Mammary epithelial cell (primary cell): ENCODE results near the gene BCL2L2.

Experiments used
- EZH2 ChIP-seq: IDR thresholded peaks from 2 replicates; pipeline ENCODE4 v1.6.1; 2012; ENCODE audit warnings: low read length, inconsistent platforms, borderline replicate concordance
- TF ChIP-seq, protein P1 (sequence below), 2 donors: IDR thresholded peaks in 1 of 2; conservative IDR thresholded peaks in 1 of 2; 2 replicates each; pipeline ENCODE4 v1.5.1; 2011 to 2012; ENCODE audit warnings: inconsistent platforms in 2 of 2, low read length in 2 of 2, mild to moderate bottlenecking in 2 of 2, control low read depth in 1 of 2, low read depth in 1 of 2; ENCODE audit not compliant: insufficient read depth in 1 of 2; ENCODE audit errors: extremely low read depth in 1 of 2

DNA sequence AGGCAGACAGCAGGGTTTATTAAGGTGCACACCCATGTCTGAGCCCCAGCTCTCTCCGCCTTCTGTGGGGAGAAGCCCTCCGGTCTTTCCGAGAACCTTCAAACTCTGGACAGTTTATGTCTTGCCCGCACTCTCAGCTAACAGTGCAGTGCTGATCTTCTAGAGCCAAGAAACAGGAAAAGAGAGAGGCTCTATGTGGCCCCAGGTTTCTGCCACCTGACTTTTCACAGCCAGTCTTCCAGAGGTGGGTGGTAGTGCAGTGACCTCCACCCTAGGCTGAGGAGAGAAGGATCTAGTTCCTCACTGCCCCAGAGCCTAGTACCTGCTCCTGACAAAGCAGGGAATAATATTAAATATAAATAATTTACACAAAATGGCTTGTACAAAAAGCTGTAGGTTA, 50.0 kb downstream of the BCL2L2 start:
- TF ChIP-seq, protein P1, sequence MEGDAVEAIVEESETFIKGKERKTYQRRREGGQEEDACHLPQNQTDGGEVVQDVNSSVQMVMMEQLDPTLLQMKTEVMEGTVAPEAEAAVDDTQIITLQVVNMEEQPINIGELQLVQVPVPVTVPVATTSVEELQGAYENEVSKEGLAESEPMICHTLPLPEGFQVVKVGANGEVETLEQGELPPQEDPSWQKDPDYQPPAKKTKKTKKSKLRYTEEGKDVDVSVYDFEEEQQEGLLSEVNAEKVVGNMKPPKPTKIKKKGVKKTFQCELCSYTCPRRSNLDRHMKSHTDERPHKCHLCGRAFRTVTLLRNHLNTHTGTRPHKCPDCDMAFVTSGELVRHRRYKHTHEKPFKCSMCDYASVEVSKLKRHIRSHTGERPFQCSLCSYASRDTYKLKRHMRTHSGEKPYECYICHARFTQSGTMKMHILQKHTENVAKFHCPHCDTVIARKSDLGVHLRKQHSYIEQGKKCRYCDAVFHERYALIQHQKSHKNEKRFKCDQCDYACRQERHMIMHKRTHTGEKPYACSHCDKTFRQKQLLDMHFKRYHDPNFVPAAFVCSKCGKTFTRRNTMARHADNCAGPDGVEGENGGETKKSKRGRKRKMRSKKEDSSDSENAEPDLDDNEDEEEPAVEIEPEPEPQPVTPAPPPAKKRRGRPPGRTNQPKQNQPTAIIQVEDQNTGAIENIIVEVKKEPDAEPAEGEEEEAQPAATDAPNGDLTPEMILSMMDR (conservative IDR thresholded peaks at IDR 0.05 in 1 of 2, IDR thresholded peaks at IDR 0.05 in 1 of 2; ENCODE audit: extremely low read depth in 1 of 2, insufficient read depth in 1 of 2, low read depth in 1 of 2, low read length in 2 of 2), result no peak
- TF ChIP-seq EZH2, result no peak
